Left lung (tissue), 10 donors: Measurements from ENCODE around the gene GPATCH1. TPM values are rescaled to one million over a fixed set of nuclear protein-coding genes. Genes with fewer than 3 reads are reported as not detected.

ENCODE experiments used
- ATAC-seq: fragments of 200-7000 bp; cut with Tn5 transposase; one replicate; pipeline ENCODE4 v1.9.1; 2020; ENCODE audit warnings: moderate library complexity
- DNase-seq, 4 donors: peaks; one replicate each; pipeline ENCODE4 v3.0.0-alpha.2; 2013 to 2020
- H3K27ac ChIP-seq, 2 donors: fragments of 200-600 bp; sonication (generic) in 1 of 2; one replicate each; pipeline versions ENCODE4 v1.5.0 to v1.8.0; 2020 to 2021
- H3K27me3 ChIP-seq, 2 donors: fragments of 200-600 bp; sonication (generic) in 1 of 2; one replicate each; pipeline versions ENCODE4 v1.5.0 to v1.8.0; 2020 to 2021
- H3K36me3 ChIP-seq, 2 donors: fragments of 200-600 bp; sonication (generic) in 1 of 2; one replicate each; pipeline versions ENCODE4 v1.5.0 to v1.8.0; 2020 to 2021
- H3K4me1 ChIP-seq, 2 donors: fragments of 200-600 bp; one replicate each; pipeline ENCODE4 v1.8.0; 2021
- H3K4me3 ChIP-seq, 2 donors: fragments of 200-600 bp; sonication (generic) in 1 of 2; one replicate each; pipeline versions ENCODE4 v1.5.0 to v1.8.0; 2020 to 2021; ENCODE audit warnings: mild to moderate bottlenecking in 1 of 2
- H3K9me3 ChIP-seq, 2 donors: fragments of 200-600 bp; sonication (generic) in 1 of 2; one replicate each; pipeline versions ENCODE4 v1.5.0 to v1.8.0; 2020 to 2021
- intact Hi-C, 2 donors: fragments of 100-400 bp; cut with DNase I; formaldehyde crosslinking; loops; one replicate each; pipeline versions ENCODE4 v1.11.2 to v1.14.2; 2022
- polyA plus RNA-seq, 6 donors: library from polyadenylated mRNA; unstranded; fragments of 120-200 nt; gene quantifications; one replicate each; pipeline ENCODE4 v1.2.1, GENCODE V29; 2013; ENCODE audit not compliant: insufficient read length in 6 of 6
- total RNA-seq, 2 donors: library from RNA; stranded (reverse); fragmentation: NEBNext Ultra II Directional; extraction: Animal tissue kit (Norgen Biotek cat#: 25700); gene quantifications; one replicate each; pipeline ENCODE4 v1.2.1, GENCODE V29; 2021
- TF ChIP-seq, protein P1 (sequence below), 2 donors: fragments of 200-600 bp; sonication (generic) in 1 of 2; IDR thresholded peaks; one replicate each; pipeline versions ENCODE4 v1.5.0 to v1.8.0; 2021; ENCODE audit warnings: antibody characterized with exemption in 2 of 2
- donor health status: DM: no; HTN: yes; CAD: no.
- donor health status: DM: no; HTN: no; CAD: no.

GPATCH1 gene
- total and polyA plus RNA-seq, 8 donors = 5.4 to 19.9 (median 15.7) TPM

GRCh38 chr19:33085570-33086128, 4.7 kb downstream of the GPATCH1 start:
- H3K27me3 ChIP-seq = no peaks in the 10 kb centered on the region
- ATAC-seq = no peak
- H3K9me3 ChIP-seq = no peaks in the 10 kb centered on the region
- H3K36me3 ChIP-seq = peaks cover 0 to 33% of the 10 kb centered on the region in 2 donors
- no peak for DNase-seq
- H3K4me1 ChIP-seq = peaks cover 0 to 11% of the 10 kb centered on the region in 2 donors
- H3K4me3 ChIP-seq = no peak overlapping the region
- no peak overlapping the region for H3K27ac ChIP-seq
- TF ChIP-seq, protein P1, sequence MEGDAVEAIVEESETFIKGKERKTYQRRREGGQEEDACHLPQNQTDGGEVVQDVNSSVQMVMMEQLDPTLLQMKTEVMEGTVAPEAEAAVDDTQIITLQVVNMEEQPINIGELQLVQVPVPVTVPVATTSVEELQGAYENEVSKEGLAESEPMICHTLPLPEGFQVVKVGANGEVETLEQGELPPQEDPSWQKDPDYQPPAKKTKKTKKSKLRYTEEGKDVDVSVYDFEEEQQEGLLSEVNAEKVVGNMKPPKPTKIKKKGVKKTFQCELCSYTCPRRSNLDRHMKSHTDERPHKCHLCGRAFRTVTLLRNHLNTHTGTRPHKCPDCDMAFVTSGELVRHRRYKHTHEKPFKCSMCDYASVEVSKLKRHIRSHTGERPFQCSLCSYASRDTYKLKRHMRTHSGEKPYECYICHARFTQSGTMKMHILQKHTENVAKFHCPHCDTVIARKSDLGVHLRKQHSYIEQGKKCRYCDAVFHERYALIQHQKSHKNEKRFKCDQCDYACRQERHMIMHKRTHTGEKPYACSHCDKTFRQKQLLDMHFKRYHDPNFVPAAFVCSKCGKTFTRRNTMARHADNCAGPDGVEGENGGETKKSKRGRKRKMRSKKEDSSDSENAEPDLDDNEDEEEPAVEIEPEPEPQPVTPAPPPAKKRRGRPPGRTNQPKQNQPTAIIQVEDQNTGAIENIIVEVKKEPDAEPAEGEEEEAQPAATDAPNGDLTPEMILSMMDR (IDR thresholded peaks at IDR 0.05) = no peak
- intact Hi-C loops = no loop called here

DNA sequence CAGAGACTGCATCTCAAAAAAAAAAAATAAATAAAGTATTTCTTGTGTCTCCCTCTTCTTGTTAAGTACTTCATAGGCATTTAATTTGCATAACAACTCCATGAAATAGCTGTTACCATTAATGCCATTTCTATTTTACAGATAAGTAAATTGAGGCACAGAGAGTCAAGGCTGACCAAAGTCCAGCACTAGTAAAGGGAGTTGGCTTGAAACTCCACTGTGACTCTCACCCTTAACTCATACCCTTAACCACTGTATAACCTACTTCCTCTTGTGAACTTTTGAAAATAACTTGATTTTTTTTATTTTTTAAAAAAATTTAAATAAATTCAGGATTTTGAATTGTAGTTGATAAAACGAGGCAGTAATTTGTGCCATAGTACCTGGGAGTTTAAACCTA, 6.0 kb downstream of the GPATCH1 start:
- DNase-seq (no peak), ATAC-seq (no peak)
- TF ChIP-seq, protein P1 (IDR thresholded peaks at IDR 0.05) = no peak
- Histone ChIP-seq H3K4me3 (no peak overlapping the region), H3K4me1 (peaks cover 0 to 5% of the 10 kb centered on the region in 2 donors), H3K27me3 (no peaks in the 10 kb centered on the region), H3K27ac (no peak overlapping the region), H3K9me3 (no peaks in the 10 kb centered on the region), H3K36me3 (peaks cover 0 to 46% of the 10 kb centered on the region in 2 donors)
- intact Hi-C loops = no loop called here

- TF ChIP-seq, protein P1 (IDR thresholded peaks at IDR 0.05) = no peak
- Histone ChIP-seq H3K27me3 (no peaks in the 10 kb centered on the region), H3K27ac (no peak overlapping the region), H3K4me3 (no peak overlapping the region), H3K4me1 (no peaks in the 10 kb centered on the region), H3K9me3 (no peaks in the 10 kb centered on the region), H3K36me3 (peaks cover 0 to 66% of the 10 kb centered on the region in 2 donors)
- DNase-seq (no peak), ATAC-seq (no peak)
- intact Hi-C loops = no loop called here
Measured at GRCh38 chr19:33089010-33089409, 8.0 kb downstream of the GPATCH1 start.

DNA sequence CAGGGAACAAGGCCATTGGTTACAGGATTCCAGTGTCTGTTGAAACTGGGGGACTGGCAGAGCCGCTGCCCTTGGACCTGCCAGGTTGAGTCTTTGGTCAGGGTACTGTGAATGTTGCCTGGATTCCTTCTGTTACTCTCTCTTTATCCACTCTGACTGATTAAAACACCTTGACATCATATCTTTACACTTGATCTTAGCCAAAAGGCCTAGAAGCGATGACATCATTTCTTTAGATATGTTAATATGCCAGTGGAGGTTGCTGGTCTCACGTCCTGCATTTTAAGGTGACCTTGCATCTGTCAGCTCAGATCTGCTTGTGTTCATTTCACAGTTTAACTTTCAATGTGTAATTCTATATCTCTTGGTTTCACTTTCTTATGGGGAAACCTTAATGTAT, 9.2 kb downstream of the GPATCH1 start:
- no peaks in the 10 kb centered on the region for H3K27me3 ChIP-seq
- H3K9me3 ChIP-seq = no peaks in the 10 kb centered on the region
- no peak for ATAC-seq
- intact Hi-C loops = no loop called here
- H3K27ac ChIP-seq = no peak overlapping the region
- no peak for DNase-seq
- TF ChIP-seq, protein P1 (IDR thresholded peaks at IDR 0.05) = no peak
- H3K4me1 ChIP-seq = no peaks in the 10 kb centered on the region
- H3K4me3 ChIP-seq = no peak overlapping the region
- H3K36me3 ChIP-seq = peaks cover 0 to 78% of the 10 kb centered on the region in 2 donors

- H3K36me3 ChIP-seq = peaks cover 0 to 100% of the 10 kb centered on the region in 2 donors
- TF ChIP-seq, protein P1 (IDR thresholded peaks at IDR 0.05) = no peak
- no peak for ATAC-seq
Measured at GRCh38 chr19:33093420-33094210, 12.6 kb downstream of the GPATCH1 start.

More at GRCh38 chr19:33093420-33094210, 12.6 kb downstream of the GPATCH1 start:
- no peaks in the 10 kb centered on the region for H3K4me1 ChIP-seq
- no peaks in the 10 kb centered on the region for H3K9me3 ChIP-seq
- H3K27ac ChIP-seq = no peak overlapping the region
- DNase-seq = no peak
- no peak overlapping the region for H3K4me3 ChIP-seq
- no peaks in the 10 kb centered on the region for H3K27me3 ChIP-seq
- intact Hi-C loops = no loop called here
